ENCODE results near the gene SLC17A8.
"Not testable (repeated sequence)": the region's sequence is repeated elsewhere in the genome, so short reads cannot be mapped to it uniquely, and the experiment has no call there.

SLC17A8 gene

GRCh38 chr12:100388382-100388781 lies 31.5 kb downstream of the SLC17A8 start:
- no peaks in the 10 kb centered on the region for H3K36me3 Mint-ChIP-seq
- H3K27me3 Mint-ChIP-seq = peaks cover 1% of the 10 kb centered on the region
- no peak overlapping the region for H3K27ac Mint-ChIP-seq
- H3K4me1 Mint-ChIP-seq = no peaks in the 10 kb centered on the region
- H3K9me3 Mint-ChIP-seq = no peaks in the 10 kb centered on the region
- H3K4me3 Mint-ChIP-seq = no peak overlapping the region

GRCh38 chr12:100391856-100392255 lies 35.0 kb downstream of the SLC17A8 start:
- H3K27me3 Mint-ChIP-seq = peaks cover 1% of the 10 kb centered on the region
- no peaks in the 10 kb centered on the region for H3K4me1 Mint-ChIP-seq
- no peaks in the 10 kb centered on the region for H3K9me3 Mint-ChIP-seq
- no peaks in the 10 kb centered on the region for H3K36me3 Mint-ChIP-seq
- no peak overlapping the region for H3K27ac Mint-ChIP-seq
- no peak overlapping the region for H3K4me3 Mint-ChIP-seq

DNA sequence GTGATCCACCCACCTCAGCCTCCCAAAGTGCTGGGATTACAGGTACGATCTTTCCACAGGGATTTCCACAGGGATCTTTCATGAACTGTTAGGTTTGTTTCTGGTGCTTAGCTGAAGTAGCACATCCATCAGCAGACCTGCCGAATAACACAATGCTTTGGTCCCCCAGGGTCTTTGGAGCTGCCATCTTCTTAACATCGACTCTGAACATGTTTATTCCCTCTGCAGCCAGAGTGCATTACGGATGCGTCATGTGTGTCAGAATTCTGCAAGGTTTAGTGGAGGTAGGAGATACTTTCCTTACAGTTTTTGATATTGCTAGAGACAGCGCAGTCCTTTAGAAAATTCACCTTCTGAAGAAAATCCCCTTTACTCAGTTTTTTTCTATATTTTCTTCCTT lies 36.3 kb downstream of the SLC17A8 start:
- Mint-ChIP-seq H3K4me1 (no peaks in the 10 kb centered on the region), H3K36me3 (no peaks in the 10 kb centered on the region), H3K27me3 (peaks cover 1% of the 10 kb centered on the region), H3K4me3 (no peak overlapping the region), H3K27ac (no peak overlapping the region), H3K9me3 (no peaks in the 10 kb centered on the region)

DNA sequence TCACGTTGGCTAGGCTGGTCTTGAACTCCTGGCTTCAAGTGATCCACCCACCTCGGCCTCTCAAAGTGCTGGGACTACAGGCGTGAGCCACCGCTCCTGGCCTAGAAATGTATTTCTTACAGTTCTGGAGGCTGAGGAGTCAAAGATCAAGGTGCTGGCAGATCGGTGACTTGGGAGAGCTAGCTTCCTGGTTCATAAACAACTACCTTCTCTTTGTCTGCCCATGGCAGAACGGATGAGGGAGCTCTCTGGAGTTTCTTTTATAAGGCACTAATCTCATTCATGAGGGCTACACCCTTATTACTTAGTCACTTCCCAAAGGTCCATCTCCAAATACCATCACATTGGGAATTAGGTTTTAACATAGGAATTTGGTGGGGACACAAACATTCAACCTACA lies 38.9 kb downstream of the SLC17A8 start:
- Mint-ChIP-seq H3K9me3 (no peaks in the 10 kb centered on the region), H3K4me3 (no peak overlapping the region), H3K27me3 (peaks cover 1% of the 10 kb centered on the region), H3K36me3 (no peaks in the 10 kb centered on the region), H3K27ac (no peak overlapping the region), H3K4me1 (no peaks in the 10 kb centered on the region)

DNA sequence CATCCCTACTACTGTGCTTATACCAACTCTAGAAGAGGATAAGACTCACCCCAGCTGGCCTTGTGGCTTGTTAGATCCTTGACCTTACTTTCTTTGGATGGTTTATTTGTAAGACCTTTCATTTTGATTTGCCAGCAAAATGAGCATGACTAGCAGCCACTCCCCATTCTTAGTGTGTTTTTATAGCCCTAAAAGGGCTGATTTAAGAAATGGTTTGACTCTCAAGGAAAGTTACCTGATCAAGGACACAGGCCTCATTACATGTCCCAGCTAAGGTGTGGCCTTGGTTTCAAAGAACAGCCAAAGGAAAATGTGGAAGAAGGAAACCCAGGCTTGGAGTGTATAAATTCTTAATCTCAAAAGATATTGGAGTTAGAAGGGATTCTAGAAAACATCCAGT lies 41.4 kb downstream of the SLC17A8 start:
- H3K27ac Mint-ChIP-seq = no peak overlapping the region
- H3K36me3 Mint-ChIP-seq = no peaks in the 10 kb centered on the region
- no peaks in the 10 kb centered on the region for H3K9me3 Mint-ChIP-seq
- H3K27me3 Mint-ChIP-seq = no peaks in the 10 kb centered on the region
- H3K4me1 Mint-ChIP-seq = no peaks in the 10 kb centered on the region
- no peak overlapping the region for H3K4me3 Mint-ChIP-seq

DNA sequence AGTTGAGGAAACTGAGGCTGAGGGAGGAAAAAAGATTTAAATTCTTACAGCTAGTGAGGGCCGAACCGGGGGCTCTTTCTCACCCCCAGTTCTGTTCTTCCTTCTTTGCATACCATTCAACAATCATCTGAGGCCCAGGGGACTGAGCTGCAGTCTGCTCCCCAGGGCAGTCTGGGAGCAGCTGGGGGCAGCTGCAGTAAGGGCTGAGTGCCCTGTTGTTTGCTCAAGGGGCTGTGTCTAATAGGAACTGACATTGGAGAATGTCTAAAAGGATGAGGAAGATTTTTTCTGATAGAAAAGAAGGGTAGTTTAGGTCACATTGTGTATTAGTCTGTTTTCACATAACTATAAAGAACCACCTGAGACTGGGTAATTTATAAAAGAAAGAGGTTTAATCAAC lies 42.2 kb downstream of the SLC17A8 start:
- Mint-ChIP-seq H3K9me3 (no peaks in the 10 kb centered on the region), H3K4me1 (no peaks in the 10 kb centered on the region), H3K36me3 (no peaks in the 10 kb centered on the region), H3K27me3 (no peaks in the 10 kb centered on the region), H3K27ac (no peak overlapping the region), H3K4me3 (no peak overlapping the region)

- no peak overlapping the region for H3K4me3 Mint-ChIP-seq
- no peaks in the 10 kb centered on the region for H3K9me3 Mint-ChIP-seq
- no peaks in the 10 kb centered on the region for H3K36me3 Mint-ChIP-seq
- H3K4me1 Mint-ChIP-seq = no peaks in the 10 kb centered on the region
- no peaks in the 10 kb centered on the region for H3K27me3 Mint-ChIP-seq
- no peak overlapping the region for H3K27ac Mint-ChIP-seq
Observed at GRCh38 chr12:100401660-100402059, 44.8 kb downstream of the SLC17A8 start.

- Mint-ChIP-seq H3K4me1 (no peaks in the 10 kb centered on the region), H3K27me3 (no peaks in the 10 kb centered on the region), H3K4me3 (no peak overlapping the region), H3K27ac (no peak overlapping the region), H3K36me3 (no peaks in the 10 kb centered on the region), H3K9me3 (no peaks in the 10 kb centered on the region)
Observed at GRCh38 chr12:100402763-100403162, 45.9 kb downstream of the SLC17A8 start.

DNA sequence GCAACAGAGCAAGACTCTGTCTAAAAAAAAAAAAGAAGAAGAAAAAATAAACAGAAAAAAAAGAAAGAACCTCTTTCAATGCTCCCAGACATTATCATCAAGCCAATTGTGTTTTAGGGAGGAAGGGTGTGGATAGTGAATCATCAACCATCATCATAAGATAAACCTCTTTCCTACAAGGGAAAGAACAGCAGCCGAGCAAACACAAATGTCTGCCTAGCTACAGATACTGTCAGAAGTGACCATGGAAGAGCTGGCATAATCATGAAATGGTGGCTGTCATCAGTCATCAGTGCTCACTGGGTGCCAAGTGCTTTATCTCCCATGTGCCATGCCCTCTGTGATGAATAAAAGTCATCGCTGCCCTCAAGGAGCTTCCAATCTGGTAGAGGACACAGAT lies 46.6 kb downstream of the SLC17A8 start:
- Mint-ChIP-seq H3K27me3 (no peaks in the 10 kb centered on the region), H3K9me3 (no peaks in the 10 kb centered on the region), H3K4me1 (no peaks in the 10 kb centered on the region), H3K4me3 (no peak overlapping the region), H3K27ac (no peak overlapping the region), H3K36me3 (no peaks in the 10 kb centered on the region)

DNA sequence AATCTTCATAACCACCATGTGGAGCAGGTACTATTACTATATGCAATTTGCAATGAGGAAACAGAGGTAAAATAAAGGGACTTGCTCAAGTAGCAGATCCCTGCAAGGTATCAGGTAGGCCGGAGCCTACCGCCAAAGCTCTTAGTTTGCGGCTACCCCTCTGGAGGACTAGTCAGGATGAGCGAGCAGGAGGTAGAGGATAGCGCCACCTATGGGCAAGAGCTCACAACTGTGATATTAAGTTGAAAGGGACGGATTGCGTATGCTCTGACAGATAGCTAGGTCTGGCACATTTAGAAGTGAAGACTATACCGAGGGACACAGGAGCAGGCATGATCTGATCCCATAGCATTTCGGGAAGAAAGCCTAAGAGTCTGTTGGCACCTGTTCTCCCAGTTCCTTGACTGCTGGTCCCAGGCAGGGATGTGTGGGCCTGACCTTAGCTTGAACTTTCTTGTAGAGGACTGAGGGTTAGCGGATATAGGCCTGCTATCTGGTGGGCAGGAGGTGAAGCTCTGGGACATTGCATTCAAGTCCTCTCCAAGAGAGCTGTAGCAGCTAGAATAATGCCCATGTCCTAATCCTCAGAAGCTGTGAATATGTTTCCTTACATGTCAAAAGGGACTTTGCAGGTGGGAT lies 48.0 kb downstream of the SLC17A8 start:
- no peak overlapping the region for H3K27ac Mint-ChIP-seq
- H3K9me3 Mint-ChIP-seq = no peaks in the 10 kb centered on the region
- no peaks in the 10 kb centered on the region for H3K4me1 Mint-ChIP-seq
- H3K36me3 Mint-ChIP-seq = no peaks in the 10 kb centered on the region
- no peak overlapping the region for H3K4me3 Mint-ChIP-seq
- H3K27me3 Mint-ChIP-seq = peaks cover 5% of the 10 kb centered on the region

DNA sequence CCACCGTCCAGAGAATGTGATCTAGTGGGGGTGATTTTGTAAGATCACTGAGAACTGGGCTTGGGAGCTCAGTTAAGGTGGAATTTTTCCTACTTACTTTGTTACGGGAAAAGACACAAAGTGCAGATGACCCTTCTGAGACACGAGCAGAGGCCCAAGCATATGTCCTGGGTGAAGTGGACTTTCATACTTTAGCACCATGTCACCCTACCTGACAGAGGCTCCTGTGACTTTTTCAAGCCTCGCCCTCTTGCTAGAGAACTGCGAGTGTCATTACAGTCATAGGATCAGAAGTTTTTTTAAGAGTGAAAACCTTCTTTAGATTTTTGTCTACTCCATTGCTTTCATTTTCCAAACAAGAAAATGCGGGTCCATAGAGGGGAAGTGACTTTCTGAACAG lies 56.1 kb downstream of the SLC17A8 start:
- Mint-ChIP-seq H3K4me3 (no peak overlapping the region), H3K27ac (no peak overlapping the region), H3K9me3 (no peaks in the 10 kb centered on the region), H3K27me3 (peaks cover 5% of the 10 kb centered on the region), H3K4me1 (no peaks in the 10 kb centered on the region), H3K36me3 (no peaks in the 10 kb centered on the region)

DNA sequence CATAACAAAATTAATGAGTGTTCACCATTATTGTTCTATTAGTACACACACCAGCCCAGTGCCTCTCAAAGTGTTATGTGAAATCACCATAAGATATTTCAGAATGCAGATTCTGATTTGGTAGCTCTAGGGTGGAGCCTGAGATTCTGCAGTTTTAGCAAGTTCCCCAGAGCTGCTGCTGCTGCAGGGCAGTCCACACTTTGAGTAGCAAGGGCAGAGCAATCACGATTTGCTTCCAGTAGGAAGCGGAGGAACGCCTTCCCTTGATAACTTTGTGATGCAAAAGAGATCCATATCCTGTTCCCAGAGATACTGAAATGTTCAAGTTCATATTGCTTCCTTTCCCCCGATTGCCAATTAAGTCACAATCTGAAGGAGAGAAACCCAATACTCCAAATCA lies 57.9 kb downstream of the SLC17A8 start:
- Mint-ChIP-seq H3K9me3 (no peaks in the 10 kb centered on the region), H3K36me3 (no peaks in the 10 kb centered on the region), H3K27ac (no peak overlapping the region), H3K4me1 (no peaks in the 10 kb centered on the region), H3K4me3 (no peak overlapping the region), H3K27me3 (peaks cover 2% of the 10 kb centered on the region)

DNA sequence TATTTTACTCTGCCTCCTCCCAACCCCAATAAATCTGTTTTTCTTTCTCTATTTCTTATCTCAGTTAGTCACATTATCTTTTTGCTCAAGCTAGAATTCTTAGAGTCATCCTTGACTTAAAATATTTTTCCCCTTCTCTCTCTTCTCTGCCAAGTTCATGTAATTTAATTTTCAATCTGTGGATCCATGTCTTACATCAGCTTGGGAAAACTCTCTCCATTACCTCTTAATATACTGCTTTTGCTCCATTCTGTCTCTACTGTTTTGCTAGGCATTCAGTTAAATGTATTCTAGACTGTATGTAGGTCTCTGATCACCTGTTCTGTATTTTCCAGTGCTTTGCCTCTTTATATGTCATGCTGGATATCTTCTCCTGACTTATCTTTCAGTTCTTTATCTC lies 65.8 kb downstream of the SLC17A8 start:
- Mint-ChIP-seq H3K9me3 (peaks cover 12% of the 10 kb centered on the region), H3K27me3 (peaks cover 6% of the 10 kb centered on the region), H3K4me1 (no peaks in the 10 kb centered on the region), H3K36me3 (no peaks in the 10 kb centered on the region), H3K4me3 (no peak overlapping the region), H3K27ac (no peak overlapping the region)

- H3K27ac Mint-ChIP-seq = no peak overlapping the region
- no peaks in the 10 kb centered on the region for H3K36me3 Mint-ChIP-seq
- H3K9me3 Mint-ChIP-seq = peaks cover 14% of the 10 kb centered on the region
- peaks cover 2% of the 10 kb centered on the region for H3K27me3 Mint-ChIP-seq
- H3K4me3 Mint-ChIP-seq = no peak overlapping the region
- no peaks in the 10 kb centered on the region for H3K4me1 Mint-ChIP-seq
Observed at GRCh38 chr12:100426145-100426544, 69.3 kb downstream of the SLC17A8 start.

DNA sequence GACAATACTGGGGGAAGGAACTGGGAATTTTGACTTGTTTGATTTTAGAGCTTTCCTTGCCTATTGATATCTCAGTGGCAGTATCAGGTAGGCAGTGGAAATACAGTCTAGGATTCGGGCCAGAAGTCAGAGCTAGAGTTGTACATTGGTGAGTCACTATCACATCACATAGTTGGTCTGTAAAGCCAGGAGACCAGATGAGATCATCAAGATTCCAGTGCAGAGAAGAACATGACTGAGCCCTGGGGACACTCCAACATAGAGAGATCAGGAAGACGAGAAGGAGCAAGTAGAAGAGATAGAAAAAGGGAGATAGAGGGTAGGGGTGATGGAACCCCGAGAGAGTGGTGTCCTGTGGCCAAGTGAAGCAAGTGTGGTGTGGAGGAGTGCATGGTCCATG lies 70.2 kb downstream of the SLC17A8 start:
- Mint-ChIP-seq H3K4me1 (no peaks in the 10 kb centered on the region), H3K36me3 (no peaks in the 10 kb centered on the region), H3K9me3 (peaks cover 14% of the 10 kb centered on the region), H3K27ac (no peak overlapping the region), H3K4me3 (no peak overlapping the region), H3K27me3 (peaks cover 2% of the 10 kb centered on the region)

- H3K9me3 Mint-ChIP-seq = peaks cover 14% of the 10 kb centered on the region
- not testable (repeated sequence) for H3K27ac Mint-ChIP-seq, H3K4me1 Mint-ChIP-seq, H3K27me3 Mint-ChIP-seq, H3K4me3 Mint-ChIP-seq, H3K36me3 Mint-ChIP-seq
Observed at GRCh38 chr12:100430251-100430650, 73.4 kb downstream of the SLC17A8 start.

DNA sequence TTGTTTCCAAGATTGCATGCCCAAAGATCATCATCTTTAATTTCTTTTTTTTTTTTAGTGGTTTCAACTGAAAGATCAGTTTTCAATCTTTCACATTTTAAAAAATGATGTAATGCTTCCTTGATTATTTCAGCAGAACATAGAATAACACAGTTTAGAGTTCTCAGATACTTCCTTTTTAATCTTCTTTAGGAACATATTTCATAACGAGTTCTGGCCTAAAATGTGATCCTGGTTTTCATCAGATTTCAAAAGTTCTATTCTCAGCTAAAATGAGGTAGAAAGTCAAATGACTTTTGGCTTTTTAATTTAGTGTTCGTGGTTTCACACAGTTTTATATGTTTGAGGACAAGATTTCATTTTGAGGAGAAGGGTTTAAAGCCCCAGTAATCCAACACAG lies 76.8 kb downstream of the SLC17A8 start:
- Mint-ChIP-seq H3K9me3 (no peaks in the 10 kb centered on the region), H3K36me3 (no peaks in the 10 kb centered on the region), H3K27me3 (peaks cover 1% of the 10 kb centered on the region), H3K4me1 (no peaks in the 10 kb centered on the region), H3K4me3 (no peak overlapping the region), H3K27ac (no peak overlapping the region)
